IPS-15b (cell line): Measurements from ENCODE around the gene ABCB9.

ENCODE experiments used
- H3K27me3 ChIP-seq: one replicate; pipeline ENCODE4 v1.6.1; 2013; ENCODE audit warnings: low read length; ENCODE audit not compliant: control insufficient read depth, insufficient read depth
- H3K36me3 ChIP-seq: one replicate; pipeline ENCODE4 v1.6.1; 2013; ENCODE audit warnings: low read length; ENCODE audit not compliant: control insufficient read depth, insufficient read depth
- H3K4me1 ChIP-seq: one replicate; pipeline ENCODE4 v1.6.1; 2013; ENCODE audit warnings: mild to moderate bottlenecking, low read length; ENCODE audit not compliant: control insufficient read depth, insufficient read depth
- H3K4me3 ChIP-seq: one replicate; pipeline ENCODE4 v1.5.1; 2013; ENCODE audit warnings: low read depth, low read length
- H3K9ac ChIP-seq: one replicate; pipeline ENCODE4 v1.6.1; 2013; ENCODE audit warnings: low read depth, mild to moderate bottlenecking, low read length
- H3K9me3 ChIP-seq: one replicate; pipeline ENCODE4 v1.6.1; 2013; ENCODE audit warnings: mild to moderate bottlenecking, low read length; ENCODE audit not compliant: control insufficient read depth, insufficient read depth

Gene ABCB9

DNA sequence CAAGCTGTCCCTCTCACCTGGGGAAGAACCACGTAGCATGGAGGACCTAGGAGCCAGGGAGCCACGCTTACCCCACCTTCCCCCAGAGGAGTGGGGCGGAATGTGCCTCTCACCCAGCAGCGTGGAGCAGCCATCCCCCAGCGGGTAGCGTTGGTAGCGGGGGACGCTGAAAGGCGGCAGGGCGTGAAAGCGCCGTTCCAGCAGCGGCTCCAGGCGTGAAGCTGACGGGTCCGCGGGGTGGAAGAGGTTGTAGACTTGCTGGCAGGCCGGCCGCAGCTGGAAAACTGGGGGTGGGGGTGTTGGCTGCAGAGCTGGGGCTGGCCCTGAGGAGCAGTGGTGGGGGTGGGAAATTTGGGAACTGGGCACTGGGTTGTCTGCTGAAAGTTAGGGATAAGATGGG is 26.1 kb upstream of the ABCB9 start:
- no peak overlapping the region for H3K4me3 ChIP-seq
- no peak overlapping the region for H3K9ac ChIP-seq
- peaks cover 7% of the 10 kb centered on the region for H3K36me3 ChIP-seq
- H3K9me3 ChIP-seq = no peaks in the 10 kb centered on the region
- H3K4me1 ChIP-seq = no peaks in the 10 kb centered on the region
- H3K27me3 ChIP-seq = no peaks in the 10 kb centered on the region

DNA sequence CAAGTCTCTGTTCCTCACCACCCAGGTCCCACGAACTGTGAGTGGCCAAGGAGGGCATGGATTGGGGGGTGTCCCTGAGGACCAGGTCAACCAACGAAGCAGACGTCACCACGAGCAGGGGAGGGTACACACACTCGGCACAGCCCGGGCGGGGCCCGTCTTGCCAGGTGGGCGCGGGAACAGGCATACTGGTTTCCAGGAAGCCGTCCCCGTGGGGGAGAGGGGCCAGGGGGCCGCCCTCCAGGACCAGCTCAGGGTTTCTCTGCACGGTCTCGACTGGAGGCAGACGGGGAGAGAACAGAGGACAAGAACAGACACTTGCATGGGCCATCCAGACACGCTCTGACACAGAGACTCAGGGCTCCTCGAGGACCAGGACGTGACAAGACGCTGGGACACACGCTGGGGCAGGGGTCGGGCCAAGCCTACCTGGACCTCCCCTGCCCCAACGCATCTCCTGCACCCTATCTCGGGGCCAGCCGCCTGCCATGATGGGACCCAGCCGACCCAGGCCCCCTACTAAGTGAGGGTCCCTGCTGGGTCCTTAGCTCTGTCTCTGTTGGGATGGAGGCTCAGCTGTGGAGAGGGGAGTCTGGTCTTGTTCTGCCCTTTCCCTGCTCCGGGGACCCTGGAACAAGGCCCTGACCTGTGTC is 25.5 kb upstream of the ABCB9 start:
- Histone ChIP-seq H3K9ac (no peak overlapping the region), H3K4me3 (no peak overlapping the region), H3K36me3 (peaks cover 7% of the 10 kb centered on the region), H3K27me3 (no peaks in the 10 kb centered on the region), H3K9me3 (no peaks in the 10 kb centered on the region), H3K4me1 (no peaks in the 10 kb centered on the region)

DNA sequence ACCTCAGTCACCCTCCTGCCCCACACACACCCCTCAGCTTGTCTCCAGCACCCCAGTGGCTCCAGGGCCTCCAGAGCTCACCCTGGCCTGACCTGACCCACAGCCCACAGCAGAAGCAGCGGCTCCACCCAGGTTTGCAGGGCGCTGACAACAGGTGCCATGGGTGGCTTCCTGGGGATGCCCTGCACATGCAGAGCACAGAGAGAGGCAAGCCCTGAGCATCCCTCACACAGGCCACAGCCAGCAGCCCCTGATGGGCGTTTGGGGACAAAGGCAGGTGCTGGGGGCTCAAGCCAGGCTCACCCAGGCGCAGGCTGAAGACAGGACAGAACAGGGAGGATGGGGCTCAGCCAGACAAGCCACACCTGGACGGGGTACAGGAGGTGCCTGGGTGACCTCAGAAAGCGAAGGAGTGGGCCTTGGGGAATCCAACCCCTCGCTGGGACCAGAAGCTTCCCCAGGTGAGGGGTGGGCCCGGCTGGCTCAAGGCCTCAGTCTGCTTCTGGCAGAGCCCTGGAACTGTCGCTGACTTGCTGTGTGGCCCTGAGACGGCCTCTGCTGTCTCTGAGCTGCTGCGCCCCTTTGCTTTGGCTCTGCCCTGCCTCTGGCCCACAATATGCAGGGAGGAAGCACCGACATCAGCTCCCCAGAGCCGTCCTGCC is 24.8 kb upstream of the ABCB9 start:
- no peaks in the 10 kb centered on the region for H3K4me1 ChIP-seq
- H3K9me3 ChIP-seq = no peaks in the 10 kb centered on the region
- H3K36me3 ChIP-seq = peaks cover 9% of the 10 kb centered on the region
- no peaks in the 10 kb centered on the region for H3K27me3 ChIP-seq
- no peak overlapping the region for H3K4me3 ChIP-seq
- no peak overlapping the region for H3K9ac ChIP-seq

DNA sequence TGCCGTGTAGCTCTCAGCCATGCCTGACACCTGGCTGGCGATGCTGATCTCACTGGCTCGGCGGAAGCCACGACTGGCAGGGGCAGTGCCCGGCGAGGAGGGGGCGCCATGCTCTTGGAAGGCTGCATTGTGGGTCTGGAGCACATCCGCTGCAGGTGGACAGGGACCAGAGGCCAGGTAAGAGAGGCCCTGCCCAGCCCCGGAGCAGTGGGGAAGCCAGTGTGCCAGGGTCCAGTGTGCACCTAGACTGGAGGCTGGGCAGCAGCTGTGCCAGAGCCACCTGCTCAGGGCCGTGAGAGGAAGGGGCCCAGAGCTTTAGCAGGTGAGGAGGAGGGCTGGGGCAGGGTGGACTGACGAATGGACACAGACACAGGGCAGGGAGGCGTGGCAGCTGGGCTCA is 24.3 kb upstream of the ABCB9 start:
- peaks cover 11% of the 10 kb centered on the region for H3K36me3 ChIP-seq
- H3K4me1 ChIP-seq = no peaks in the 10 kb centered on the region
- H3K27me3 ChIP-seq = no peaks in the 10 kb centered on the region
- H3K4me3 ChIP-seq = no peak overlapping the region
- H3K9ac ChIP-seq = no peak overlapping the region
- H3K9me3 ChIP-seq = no peaks in the 10 kb centered on the region

DNA sequence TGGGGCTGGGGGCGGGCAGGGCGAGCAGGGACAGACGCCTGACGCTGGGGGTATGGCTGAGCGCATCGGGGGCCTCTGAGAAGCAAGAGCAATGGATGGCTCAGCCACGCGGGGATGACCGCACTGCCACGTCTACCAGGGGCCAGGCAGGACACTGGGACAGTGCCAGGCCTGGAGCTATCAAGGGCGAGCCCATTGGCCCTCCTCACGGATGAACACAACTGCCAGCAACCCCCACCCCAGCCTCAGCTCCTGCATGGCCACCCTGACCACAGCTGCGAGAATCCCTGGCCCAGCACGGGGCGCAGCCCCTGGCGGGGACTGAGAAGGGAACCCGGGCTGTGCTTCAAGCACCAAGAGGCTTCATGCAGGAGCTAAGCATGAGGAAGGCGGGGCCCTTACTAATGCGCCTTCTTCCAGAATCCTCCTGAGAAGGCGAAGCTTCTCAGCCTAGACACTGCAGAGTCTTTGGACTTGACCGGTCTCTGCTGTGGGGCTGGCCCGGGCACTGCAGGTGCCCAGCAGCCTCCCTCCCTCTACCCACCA is 23.7 kb upstream of the ABCB9 start:
- Histone ChIP-seq H3K36me3 (peaks cover 13% of the 10 kb centered on the region), H3K9ac (no peak overlapping the region), H3K4me1 (no peaks in the 10 kb centered on the region), H3K9me3 (no peaks in the 10 kb centered on the region), H3K27me3 (no peaks in the 10 kb centered on the region), H3K4me3 (no peak overlapping the region)

DNA sequence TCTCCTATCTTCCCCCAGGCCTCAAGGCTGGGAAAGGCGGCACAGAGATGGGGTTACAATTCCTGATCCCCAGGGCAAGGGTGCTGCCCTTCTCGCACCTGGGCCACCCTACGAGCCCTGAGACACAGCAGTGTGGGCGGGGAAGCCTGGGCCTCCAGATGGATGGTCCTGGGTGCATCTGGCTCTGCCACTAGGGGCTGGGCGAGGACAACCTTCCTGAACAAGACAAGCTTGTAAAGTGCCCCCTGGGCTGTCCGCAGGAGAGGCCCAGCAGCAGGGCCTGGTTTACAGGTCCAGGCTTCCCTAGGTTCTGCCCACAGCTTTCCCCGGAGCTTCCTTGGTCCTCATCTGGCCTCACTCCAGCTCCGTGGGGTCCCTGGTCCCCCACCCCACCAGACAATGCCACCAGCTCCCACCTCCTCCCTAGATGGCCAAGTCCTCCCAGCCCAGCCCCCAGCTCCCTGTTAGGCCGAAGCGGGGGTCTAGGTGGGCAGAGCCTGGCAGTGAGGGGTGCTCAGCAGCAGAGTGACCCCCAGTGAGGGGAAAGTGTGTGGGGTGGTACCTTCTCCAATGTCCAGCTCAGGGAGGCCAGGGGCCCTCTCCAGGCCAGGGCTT is 23.1 kb upstream of the ABCB9 start:
- no peaks in the 10 kb centered on the region for H3K9me3 ChIP-seq
- H3K4me3 ChIP-seq = no peak overlapping the region
- H3K9ac ChIP-seq = no peak overlapping the region
- H3K4me1 ChIP-seq = no peaks in the 10 kb centered on the region
- peaks cover 13% of the 10 kb centered on the region for H3K36me3 ChIP-seq
- no peaks in the 10 kb centered on the region for H3K27me3 ChIP-seq

DNA sequence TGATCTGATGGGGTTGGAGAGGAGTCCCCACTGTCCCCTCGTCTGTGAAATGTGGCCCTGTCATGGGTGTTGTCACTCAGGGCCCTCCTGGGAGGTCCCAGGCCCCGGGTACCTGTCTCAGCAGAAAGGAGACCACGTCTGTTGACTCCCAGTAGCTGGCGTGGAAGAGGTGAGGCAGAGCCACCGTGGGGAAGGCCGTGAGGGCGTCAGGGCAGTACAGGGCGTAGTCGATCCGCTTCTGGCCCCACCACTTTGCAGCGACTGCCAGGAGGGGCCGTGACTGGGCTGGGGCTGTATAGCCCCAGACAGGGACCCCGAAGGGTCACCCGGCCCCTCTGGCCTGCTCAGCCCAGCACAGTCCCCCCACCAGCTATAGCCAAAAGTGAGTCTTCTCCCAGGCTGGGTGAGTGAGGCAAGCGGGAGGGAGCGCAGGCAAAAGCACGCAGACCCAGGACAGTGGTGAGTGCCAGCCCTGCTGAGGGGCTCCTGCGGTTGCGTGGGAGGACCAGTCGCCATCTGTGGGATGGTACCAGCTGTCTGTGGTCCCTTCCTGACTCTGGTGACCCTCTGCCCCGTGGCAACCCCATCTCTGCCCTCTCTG is 22.4 kb upstream of the ABCB9 start:
- no peak overlapping the region for H3K9ac ChIP-seq
- no peaks in the 10 kb centered on the region for H3K27me3 ChIP-seq
- no peaks in the 10 kb centered on the region for H3K9me3 ChIP-seq
- no peaks in the 10 kb centered on the region for H3K4me1 ChIP-seq
- peaks cover 13% of the 10 kb centered on the region for H3K36me3 ChIP-seq
- no peak overlapping the region for H3K4me3 ChIP-seq

DNA sequence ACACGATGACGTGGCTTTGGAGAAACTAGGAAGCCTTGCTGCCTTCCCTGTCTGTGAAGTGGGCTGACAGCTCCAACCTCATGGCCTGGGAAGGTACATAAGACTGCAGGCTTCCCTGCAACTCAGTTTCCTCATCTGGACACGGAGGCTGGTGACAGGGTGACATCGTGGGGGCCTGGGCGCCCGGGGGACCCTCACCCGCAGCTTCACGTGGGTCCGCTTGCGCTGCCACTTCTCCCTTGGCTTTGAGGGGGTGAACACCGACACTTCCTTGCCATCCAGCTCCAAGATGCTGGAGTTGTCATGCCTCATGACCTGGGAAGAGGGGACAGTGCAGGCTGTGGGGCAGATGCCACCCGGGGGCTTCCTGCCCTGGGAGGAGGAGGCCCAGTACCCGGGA is 21.8 kb upstream of the ABCB9 start:
- Histone ChIP-seq H3K9me3 (no peaks in the 10 kb centered on the region), H3K27me3 (no peaks in the 10 kb centered on the region), H3K4me3 (no peak overlapping the region), H3K4me1 (no peaks in the 10 kb centered on the region), H3K9ac (no peak overlapping the region), H3K36me3 (peaks cover 17% of the 10 kb centered on the region)

DNA sequence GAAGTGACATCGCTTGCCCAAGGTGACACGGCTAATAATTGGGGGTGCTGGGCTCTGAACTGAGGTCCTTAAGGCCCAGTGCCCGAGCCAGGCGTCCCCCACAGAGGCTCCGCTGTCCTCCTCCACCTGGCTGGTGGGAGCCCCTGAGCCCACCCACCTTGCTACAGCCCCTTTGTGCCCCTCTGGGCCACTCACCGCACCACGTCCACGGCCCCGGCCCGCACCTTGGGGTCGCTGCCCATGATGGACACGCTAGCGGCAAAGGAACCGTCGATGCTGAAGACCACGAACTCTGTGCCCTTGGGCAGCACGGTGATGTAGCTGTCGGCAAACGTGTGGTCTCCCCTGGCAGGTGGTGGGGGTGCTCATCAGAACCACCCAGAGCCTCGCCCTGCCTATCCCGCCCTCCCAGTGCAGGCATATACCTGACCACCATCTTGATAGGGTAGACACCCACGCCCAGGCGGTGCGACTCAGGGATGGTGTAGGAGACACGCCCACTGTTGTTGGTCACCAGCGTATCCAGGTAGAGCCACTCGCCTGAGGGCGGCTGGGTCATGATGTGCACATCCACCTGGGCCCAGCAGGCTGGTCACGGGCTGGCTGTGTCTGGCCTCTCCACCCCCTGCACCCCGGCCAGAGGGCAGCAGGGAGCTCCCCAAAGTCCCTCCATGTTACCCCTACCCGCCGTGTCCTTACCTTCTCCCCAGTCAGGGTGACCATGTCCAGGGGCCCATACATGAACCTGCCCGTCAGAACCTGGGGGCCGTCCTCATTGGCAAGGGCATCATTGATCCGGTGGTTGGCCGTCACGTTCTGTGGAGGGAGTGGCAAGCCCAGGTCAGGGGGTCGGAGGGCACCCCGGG is 21.1 kb upstream of the ABCB9 start:
- Histone ChIP-seq H3K4me3 (no peak overlapping the region), H3K4me1 (no peaks in the 10 kb centered on the region), H3K27me3 (no peaks in the 10 kb centered on the region), H3K36me3 (peaks cover 20% of the 10 kb centered on the region), H3K9ac (no peak overlapping the region), H3K9me3 (no peaks in the 10 kb centered on the region)

DNA sequence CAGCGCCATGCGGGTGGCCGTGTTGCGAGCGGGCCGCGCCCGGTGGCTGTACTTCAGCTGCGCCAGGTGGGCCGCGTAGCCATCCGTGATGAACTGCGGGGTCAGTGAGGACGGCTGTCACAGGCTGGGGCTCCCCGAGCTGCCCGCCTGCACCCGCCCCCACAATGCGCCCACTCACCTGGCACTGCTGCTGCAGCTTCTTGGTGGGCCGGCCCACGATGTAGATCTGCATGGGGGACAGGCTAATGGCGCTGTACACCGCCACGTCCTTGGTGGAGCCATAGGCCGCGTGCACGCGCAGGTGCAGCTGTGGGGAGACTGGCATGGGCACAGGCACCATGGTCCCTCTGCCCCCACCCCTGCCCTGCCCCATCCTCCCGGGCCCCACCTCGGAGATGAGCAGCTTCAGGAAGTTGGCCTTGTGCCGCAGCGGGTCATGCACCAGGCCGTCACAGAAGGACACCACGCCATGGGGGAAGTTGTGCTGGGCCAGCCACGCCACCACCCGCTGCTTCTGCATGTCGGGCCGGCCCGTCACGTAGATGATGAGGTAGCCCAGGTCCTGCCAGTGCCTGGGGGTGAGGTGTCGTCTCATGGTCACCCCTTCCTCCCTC is 20.1 kb upstream of the ABCB9 start:
- Histone ChIP-seq H3K4me3 (no peak overlapping the region), H3K4me1 (no peaks in the 10 kb centered on the region), H3K36me3 (peaks cover 26% of the 10 kb centered on the region), H3K27me3 (no peaks in the 10 kb centered on the region), H3K9me3 (no peaks in the 10 kb centered on the region), H3K9ac (no peak overlapping the region)
